ENCODE results near the gene TYRO3. TPM values are rescaled to one million over a fixed set of nuclear protein-coding genes. Genes with fewer than 3 reads are reported as not detected.

The TYRO3 gene
- total and polyA plus RNA-seq, 2 donors (not counting 1 experiment from before 2014, with no cell fraction given) = 0.05 TPM; not detected in 1

DNA sequence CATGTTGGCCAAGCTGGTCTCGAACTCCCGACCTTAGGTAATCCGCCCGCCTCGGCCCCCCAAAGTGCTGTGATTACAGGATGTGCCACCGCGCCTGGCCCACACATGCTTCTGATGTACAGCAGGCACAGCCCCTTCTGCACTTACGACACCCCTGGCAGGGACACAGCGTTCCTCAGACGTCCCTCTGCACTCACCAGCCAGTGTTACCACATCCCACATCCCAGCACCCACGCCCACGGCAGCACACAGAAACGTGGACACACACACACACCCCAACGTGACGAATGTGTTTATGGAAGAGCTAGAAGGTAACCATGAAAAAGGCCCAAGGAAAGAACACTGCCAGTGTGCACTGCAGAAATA, 14.4 kb upstream of the TYRO3 start:
- CTCF ChIA-PET = interaction anchor here (1.2 to 1.4 kb wide), 2 partner anchors 12 to 116 kb away, joined by 5 read pairs; partner anchors contain the start of gene MGA
- peak overlapping the region; percentile 92 for H2AFZ ChIP-seq (ENCODE audit: insufficient read depth, low read depth, low read length, poor library complexity, severe bottlenecking)
- POLR2A ChIA-PET = interaction anchor here (0.6 to 1.7 kb wide), 6 partner anchors 16 to 701 kb away, joined by 3 to 6 read pairs (median 4); partner anchors contain the start of genes ITPKA and SPINT1

DNA sequence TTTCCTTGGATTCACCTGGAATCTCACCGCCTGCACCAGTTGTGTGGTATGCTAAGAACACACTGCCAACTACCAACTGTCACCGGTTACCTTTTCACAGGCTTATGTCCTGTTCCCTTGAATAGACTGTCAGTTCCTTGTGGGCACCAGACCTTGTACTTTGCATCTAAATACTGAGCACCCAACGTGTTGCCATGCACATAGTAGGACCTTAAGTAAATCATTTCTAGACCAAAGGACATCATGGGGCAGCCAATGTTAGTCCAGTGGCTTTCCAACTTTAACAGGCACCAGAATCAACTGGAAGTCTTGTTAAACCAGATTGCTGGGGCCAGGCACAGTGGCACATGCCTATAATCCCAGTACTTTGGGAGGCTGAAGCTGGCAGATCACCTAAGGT, 13.8 kb upstream of the TYRO3 start:
- Histone ChIP-seq H3K4me1 (ENCODE audit: control insufficient read depth in 2 of 2, insufficient read depth in 2 of 2, low read length in 2 of 2) (peaks cover 6 to 11% of the 10 kb centered on the region in 2 donors), H3K4me2 (replicated peaks; ENCODE audit: low read depth, low read length, poor library complexity, severe bottlenecking) (no peak overlapping the region), H3K36me3 (replicated peaks in 1 of 2; ENCODE audit: control extremely low read depth in 1 of 2, control insufficient read depth in 1 of 2, extremely low read depth in 1 of 2, insufficient read depth in 2 of 2, low read length in 1 of 2) (no peaks in the 10 kb centered on the region), H4K20me1 (ENCODE audit: control insufficient read depth, insufficient read depth, low read length, poor library complexity, severe bottlenecking) (no peaks in the 10 kb centered on the region), H3K9ac (ENCODE audit: low read length) (no peak overlapping the region), H3K79me2 (ENCODE audit: control insufficient read depth, insufficient read depth, low read length) (peaks cover 23% of the 10 kb centered on the region), H3K27me3 (replicated peaks in 1 of 4; ENCODE audit: control extremely low read depth in 1 of 4, control insufficient read depth in 3 of 4, insufficient read depth in 4 of 4, low read length in 3 of 4) (no peaks in the 10 kb centered on the region), H3K27ac (ENCODE audit: low read length in 2 of 2) (no peak overlapping the region), H3K9me3 (ENCODE audit: control extremely low read depth in 1 of 3, control insufficient read depth in 2 of 3, insufficient read depth in 1 of 3, low read length in 2 of 3) (no peaks in the 10 kb centered on the region), H3K4me3 (ENCODE audit: control extremely low read depth in 1 of 5, extremely low read depth in 1 of 5, insufficient read depth in 1 of 5, low read depth in 2 of 5, low read length in 4 of 5) (no peak overlapping the region), H2AFZ (ENCODE audit: insufficient read depth, low read depth, low read length, poor library complexity, severe bottlenecking) (peak overlapping the region; percentile 8)
- peaks cover 10% of the 10 kb centered on the region for H3K4me1 Mint-ChIP-seq
- ChIA-PET CTCF (no interaction called here), POLR2A (interaction anchor here (1.7 kb wide), 1 partner anchor 52 kb away, joined by 3 read pairs; the partner anchor contains the start of gene ITPKA)
- DNase-seq = no peak
- peaks cover under 1% of the 10 kb centered on the region for H3K27me3 Mint-ChIP-seq
- peak overlapping the region; percentile 97 for H3K4me3 Mint-ChIP-seq
- TF ChIP-seq EZH2 (IDR thresholded peaks at IDR 0.05; ENCODE audit: borderline replicate concordance, insufficient read depth, low read depth, low read length, poor library complexity, severe bottlenecking) = no peak
- TF ChIP-seq, protein P1, sequence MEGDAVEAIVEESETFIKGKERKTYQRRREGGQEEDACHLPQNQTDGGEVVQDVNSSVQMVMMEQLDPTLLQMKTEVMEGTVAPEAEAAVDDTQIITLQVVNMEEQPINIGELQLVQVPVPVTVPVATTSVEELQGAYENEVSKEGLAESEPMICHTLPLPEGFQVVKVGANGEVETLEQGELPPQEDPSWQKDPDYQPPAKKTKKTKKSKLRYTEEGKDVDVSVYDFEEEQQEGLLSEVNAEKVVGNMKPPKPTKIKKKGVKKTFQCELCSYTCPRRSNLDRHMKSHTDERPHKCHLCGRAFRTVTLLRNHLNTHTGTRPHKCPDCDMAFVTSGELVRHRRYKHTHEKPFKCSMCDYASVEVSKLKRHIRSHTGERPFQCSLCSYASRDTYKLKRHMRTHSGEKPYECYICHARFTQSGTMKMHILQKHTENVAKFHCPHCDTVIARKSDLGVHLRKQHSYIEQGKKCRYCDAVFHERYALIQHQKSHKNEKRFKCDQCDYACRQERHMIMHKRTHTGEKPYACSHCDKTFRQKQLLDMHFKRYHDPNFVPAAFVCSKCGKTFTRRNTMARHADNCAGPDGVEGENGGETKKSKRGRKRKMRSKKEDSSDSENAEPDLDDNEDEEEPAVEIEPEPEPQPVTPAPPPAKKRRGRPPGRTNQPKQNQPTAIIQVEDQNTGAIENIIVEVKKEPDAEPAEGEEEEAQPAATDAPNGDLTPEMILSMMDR (IDR thresholded peaks at IDR 0.05) = no peak
- no peak for ATAC-seq (ENCODE audit: low read depth)
- intact Hi-C loops (cut with micrococcal nuclease) = no loop called here
- WGBS (ENCODE audit: insufficient coverage) = 89% methylated on average over 3 of the region's 3 CpGs
- H3K9me3 Mint-ChIP-seq (ENCODE audit: insufficient read depth) = no peaks in the 10 kb centered on the region
- H3K27ac Mint-ChIP-seq = peak overlapping the region; percentile 81

More for the DNA sequence above, 14.4 kb upstream of the TYRO3 start:
- Histone ChIP-seq H4K20me1 (ENCODE audit: control insufficient read depth, insufficient read depth, low read length, poor library complexity, severe bottlenecking) (no peaks in the 10 kb centered on the region), H3K4me2 (replicated peaks; ENCODE audit: low read depth, low read length, poor library complexity, severe bottlenecking) (peak overlapping the region; percentile 82), H3K9ac (ENCODE audit: low read length) (peak overlapping the region; percentile 93), H3K79me2 (ENCODE audit: control insufficient read depth, insufficient read depth, low read length) (peaks cover 23% of the 10 kb centered on the region), H3K9me3 (ENCODE audit: control extremely low read depth in 1 of 3, control insufficient read depth in 2 of 3, insufficient read depth in 1 of 3, low read length in 2 of 3) (no peaks in the 10 kb centered on the region), H3K4me1 (ENCODE audit: control insufficient read depth in 2 of 2, insufficient read depth in 2 of 2, low read length in 2 of 2) (peaks cover 6 to 11% of the 10 kb centered on the region in 2 donors), H3K27me3 (replicated peaks in 1 of 4; ENCODE audit: control extremely low read depth in 1 of 4, control insufficient read depth in 3 of 4, insufficient read depth in 4 of 4, low read length in 3 of 4) (no peaks in the 10 kb centered on the region), H3K36me3 (replicated peaks in 1 of 2; ENCODE audit: control extremely low read depth in 1 of 2, control insufficient read depth in 1 of 2, extremely low read depth in 1 of 2, insufficient read depth in 2 of 2, low read length in 1 of 2) (no peaks in the 10 kb centered on the region), H3K4me3 (ENCODE audit: control extremely low read depth in 1 of 5, extremely low read depth in 1 of 5, insufficient read depth in 1 of 5, low read depth in 2 of 5, low read length in 4 of 5) (peak overlapping the region in 4 of 5 experiments; percentile 69 to 92 (median 84)), H3K27ac (ENCODE audit: low read length in 2 of 2) (no peak overlapping the region)
- 82% methylated on average over 10 of the region's 15 CpGs for WGBS (ENCODE audit: insufficient coverage)
- no peaks in the 10 kb centered on the region for H3K9me3 Mint-ChIP-seq (ENCODE audit: insufficient read depth)
- peaks cover 10% of the 10 kb centered on the region for H3K4me1 Mint-ChIP-seq
- intact Hi-C loops (cut with micrococcal nuclease) = loop anchor here (1.0 to 5.0 kb wide), 4 partner anchors 51 to 283 kb away; partner anchors contain the start of genes ITPKA, JMJD7, MAPKBP1 and NDUFAF1
- ATAC-seq (ENCODE audit: low read depth) = no peak
- no peak for DNase-seq
- H3K27ac Mint-ChIP-seq = peak overlapping the region; percentile 42
- peak overlapping the region; percentile 97 for H3K4me3 Mint-ChIP-seq
- H3K27me3 Mint-ChIP-seq = no peaks in the 10 kb centered on the region
- TF ChIP-seq, protein P1 (IDR thresholded peaks at IDR 0.05) = no peak
- TF ChIP-seq EZH2 (IDR thresholded peaks at IDR 0.05; ENCODE audit: borderline replicate concordance, insufficient read depth, low read depth, low read length, poor library complexity, severe bottlenecking) = no peak
